Effector memory CD8-positive, alpha-beta T cell (primary cell): ENCODE results near the gene DOP1B.

Experiments
- ATAC-seq: fragments of 150-1000 bp; cut with Tn5 transposase; replicated peaks from 2 replicates; pipeline ENCODE4 v1.10.0; 2021; ENCODE audit warnings: mild to moderate bottlenecking, moderate library complexity
- DNase-seq, 3 experiments: peaks; one replicate each; pipeline ENCODE4 v3.0.0; 2021
- H3K27ac Mint-ChIP-seq, 2 donors: one replicate each; pipeline ENCODE4 v1.8.0; 2022; ENCODE audit warnings: mild to moderate bottlenecking in 2 of 2, mixed read lengths in 2 of 2, moderate library complexity in 2 of 2
- H3K27me3 Mint-ChIP-seq, 2 donors: one replicate each; pipeline ENCODE4 v1.8.0; 2022; ENCODE audit warnings: mixed read lengths in 2 of 2
- H3K36me3 Mint-ChIP-seq: one replicate; pipeline ENCODE4 v1.8.0; 2022; ENCODE audit warnings: mild to moderate bottlenecking, moderate library complexity, mixed read lengths; ENCODE audit not compliant: insufficient read depth
- H3K4me1 Mint-ChIP-seq, 2 donors: one replicate each; pipeline ENCODE4 v1.8.0; 2022; ENCODE audit warnings: low read depth in 2 of 2, mixed read lengths in 2 of 2
- H3K4me3 Mint-ChIP-seq, 2 donors: one replicate each; pipeline ENCODE4 v1.8.0; 2022; ENCODE audit warnings: mild to moderate bottlenecking in 2 of 2, mixed read lengths in 2 of 2, moderate library complexity in 2 of 2
- H3K9me3 Mint-ChIP-seq, 2 donors: one replicate each; pipeline ENCODE4 v1.8.0; 2022; ENCODE audit warnings: mixed read lengths in 2 of 2

Gene DOP1B

DNA sequence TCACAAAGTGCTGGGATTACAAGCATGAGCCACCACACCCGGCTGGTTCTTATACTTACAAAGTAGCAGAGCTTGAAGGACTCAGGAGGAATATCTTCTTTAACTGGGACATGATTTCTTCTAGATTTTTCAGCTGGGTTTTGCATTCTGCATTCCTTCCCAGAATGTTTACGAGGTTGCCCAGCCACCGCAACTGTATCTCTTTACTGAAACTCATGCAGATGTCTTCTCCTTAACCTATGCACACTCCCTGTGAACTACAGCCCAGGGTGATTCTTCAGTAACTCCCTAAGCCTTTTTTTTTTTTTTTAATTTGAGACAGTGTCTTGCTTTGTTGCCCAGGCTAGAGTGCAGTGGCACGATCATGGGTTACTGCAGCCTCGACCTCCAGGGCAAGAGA is 8.7 kb upstream of the DOP1B start:
- DNase-seq, result no peak
- H3K4me1 Mint-ChIP-seq, result peaks cover 7 to 8% of the 10 kb centered on the region in 2 donors
- H3K27ac Mint-ChIP-seq, result no peak overlapping the region
- no peaks in the 10 kb centered on the region for H3K27me3 Mint-ChIP-seq
- peaks cover 3% of the 10 kb centered on the region for H3K36me3 Mint-ChIP-seq
- H3K9me3 Mint-ChIP-seq, result no peaks in the 10 kb centered on the region
- H3K4me3 Mint-ChIP-seq, result no peak overlapping the region
- no peak for ATAC-seq

DNA sequence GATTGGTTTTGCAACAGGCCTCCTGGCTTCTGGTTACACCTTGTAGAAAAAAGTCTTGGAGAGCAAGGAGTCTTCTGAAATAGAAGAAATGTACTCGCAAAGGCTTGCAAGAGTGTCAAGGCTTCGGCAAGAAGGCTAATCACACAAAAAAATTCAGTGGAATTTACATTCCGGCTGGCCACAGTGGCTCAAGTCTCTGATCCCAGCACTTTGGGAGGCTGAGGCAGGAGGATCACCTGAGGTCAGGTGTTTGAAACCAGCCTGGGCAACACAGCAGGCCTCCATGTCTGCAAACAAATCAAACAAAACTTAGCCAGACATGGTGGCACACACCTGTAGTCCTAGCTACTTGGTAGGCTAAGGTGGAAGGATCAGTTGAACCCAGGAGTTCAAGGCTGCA is 7.7 kb upstream of the DOP1B start:
- DNase-seq (no peak), ATAC-seq (no peak)
- H3K36me3 Mint-ChIP-seq, result peaks cover 3% of the 10 kb centered on the region
- peaks cover 12 to 13% of the 10 kb centered on the region in 2 donors for H3K4me1 Mint-ChIP-seq
- no peak overlapping the region for H3K27ac Mint-ChIP-seq
- no peaks in the 10 kb centered on the region for H3K9me3 Mint-ChIP-seq
- H3K4me3 Mint-ChIP-seq, result no peak overlapping the region
- no peaks in the 10 kb centered on the region for H3K27me3 Mint-ChIP-seq

GRCh38 chr21:36149788-36150711 is 6.6 kb upstream of the DOP1B start:
- ATAC-seq (peak; percentile 23), DNase-seq (no peak)
- Mint-ChIP-seq H3K4me3 (no peak overlapping the region), H3K27ac (no peak overlapping the region), H3K27me3 (no peaks in the 10 kb centered on the region), H3K9me3 (no peaks in the 10 kb centered on the region), H3K36me3 (peaks cover 3% of the 10 kb centered on the region), H3K4me1 (peaks cover 12 to 13% of the 10 kb centered on the region in 2 donors)

DNA sequence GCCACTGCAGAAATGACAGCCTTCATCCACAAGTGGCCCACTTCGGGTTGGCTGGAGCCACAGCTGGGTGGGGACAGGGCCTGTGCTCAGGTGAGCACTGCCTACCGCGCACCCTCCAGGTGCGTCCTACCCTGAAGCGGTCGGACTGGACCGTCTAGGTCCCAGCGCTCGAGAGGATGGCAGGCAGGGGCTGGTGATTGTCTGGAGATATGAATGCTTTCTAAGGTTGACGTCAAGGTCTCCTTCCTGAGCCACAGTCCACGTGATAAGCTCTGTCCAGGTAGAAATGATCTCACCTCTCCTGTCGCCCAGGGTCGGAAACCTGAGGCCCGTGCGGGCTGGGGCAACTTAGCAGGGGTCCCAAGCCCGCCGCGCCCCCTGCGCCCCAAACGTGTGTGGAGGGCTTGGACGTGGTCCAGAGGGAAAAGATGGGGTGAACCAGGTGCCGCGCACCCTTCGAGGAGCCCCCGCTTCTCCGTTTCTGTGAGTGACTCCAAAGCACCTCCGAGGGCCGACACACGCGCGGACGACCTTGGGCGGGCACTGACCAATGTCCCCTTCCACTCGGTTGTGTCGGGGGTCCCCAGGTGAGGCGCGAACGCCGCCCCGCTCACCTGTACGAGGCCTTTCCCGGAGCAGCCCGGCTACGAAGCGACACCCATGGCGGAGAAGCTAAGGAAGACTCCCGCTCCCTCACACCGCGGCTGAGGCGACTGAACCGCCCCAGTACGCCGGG is 853 bp upstream of the DOP1B start:
- Mint-ChIP-seq H3K4me3 (peak overlapping the region; percentile 80), H3K4me1 (peaks cover 11 to 21% of the 10 kb centered on the region in 2 donors), H3K27me3 (no peaks in the 10 kb centered on the region), H3K36me3 (no peaks in the 10 kb centered on the region), H3K9me3 (no peaks in the 10 kb centered on the region), H3K27ac (peak overlapping the region; percentile 46 to 51)
- no peak for ATAC-seq
- DNase-seq, result no peak

- peak; percentile 100 for DNase-seq
- Mint-ChIP-seq H3K9me3 (no peaks in the 10 kb centered on the region), H3K27me3 (no peaks in the 10 kb centered on the region), H3K4me1 (peaks cover 11 to 21% of the 10 kb centered on the region in 2 donors), H3K27ac (peak overlapping the region; percentile 46 to 51), H3K4me3 (peak overlapping the region; percentile 80), H3K36me3 (no peaks in the 10 kb centered on the region)
- peak; percentile 84 for ATAC-seq
These were observed 247 bp upstream of the DOP1B start for GRCh38 chr21:36156339-36156814.

DNA sequence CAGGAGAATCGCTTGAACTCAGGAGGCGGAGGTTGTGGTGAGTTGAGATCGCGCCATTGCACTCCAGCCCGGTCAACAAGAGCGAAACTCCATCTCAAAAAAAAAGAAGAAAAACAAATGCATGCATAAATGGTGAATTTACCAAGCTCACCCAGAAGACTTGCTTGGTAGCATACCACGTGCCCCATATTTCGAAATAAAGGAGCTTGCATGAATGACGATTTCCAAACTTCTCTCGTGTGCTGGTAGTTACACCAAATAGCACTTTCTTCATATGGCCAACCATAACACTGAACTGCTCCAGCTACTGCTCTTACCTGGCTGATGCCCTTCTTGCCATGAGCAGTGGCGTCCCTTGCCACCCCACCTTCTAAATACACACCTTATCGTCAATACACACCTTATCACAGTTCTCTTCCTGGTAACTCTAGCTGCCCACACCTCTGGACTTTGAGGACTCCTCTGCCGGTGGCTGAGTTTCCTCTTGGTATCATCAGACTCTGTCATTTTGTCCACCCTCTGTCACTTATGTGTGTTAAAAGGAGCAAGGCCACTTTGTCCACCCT is 2.8 kb downstream of the DOP1B start:
- H3K27me3 Mint-ChIP-seq, result no peaks in the 10 kb centered on the region
- H3K36me3 Mint-ChIP-seq, result no peaks in the 10 kb centered on the region
- DNase-seq, result no peak
- ATAC-seq, result no peak
- peaks cover 6 to 30% of the 10 kb centered on the region in 2 donors for H3K4me1 Mint-ChIP-seq
- H3K4me3 Mint-ChIP-seq, result no peak overlapping the region
- H3K27ac Mint-ChIP-seq, result no peak overlapping the region
- H3K9me3 Mint-ChIP-seq, result no peaks in the 10 kb centered on the region

DNA sequence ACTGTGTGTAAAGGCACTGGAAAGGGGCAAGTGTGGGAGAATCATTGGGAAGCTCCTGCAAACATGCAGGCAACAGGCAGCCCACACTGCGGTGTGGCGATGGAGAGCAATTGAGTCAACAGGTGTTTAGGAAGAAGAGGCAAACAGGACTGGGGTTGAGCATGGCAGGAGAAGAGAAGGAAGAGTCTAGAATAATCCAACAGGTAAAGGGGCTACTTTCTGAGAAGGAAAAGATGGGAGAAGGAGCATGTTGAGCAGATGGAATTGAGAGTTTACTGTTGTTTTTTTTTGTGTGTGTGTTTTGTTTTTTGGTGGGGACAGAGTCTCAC is 4.2 kb downstream of the DOP1B start:
- peaks cover 6 to 28% of the 10 kb centered on the region in 2 donors for H3K4me1 Mint-ChIP-seq
- DNase-seq, result no peak
- no peak overlapping the region for H3K4me3 Mint-ChIP-seq
- H3K27me3 Mint-ChIP-seq, result no peaks in the 10 kb centered on the region
- peaks cover 7% of the 10 kb centered on the region for H3K36me3 Mint-ChIP-seq
- H3K9me3 Mint-ChIP-seq, result no peaks in the 10 kb centered on the region
- no peak for ATAC-seq
- H3K27ac Mint-ChIP-seq, result no peak overlapping the region

- no peak for DNase-seq
- Mint-ChIP-seq H3K36me3 (peaks cover 12% of the 10 kb centered on the region), H3K9me3 (no peaks in the 10 kb centered on the region), H3K4me3 (no peak overlapping the region), H3K27ac (peak overlapping the region; percentile 35 to 89), H3K27me3 (no peaks in the 10 kb centered on the region), H3K4me1 (peaks cover 6 to 27% of the 10 kb centered on the region in 2 donors)
- ATAC-seq, result no peak
These were observed 6.0 kb downstream of the DOP1B start for GRCh38 chr21:36162631-36163030.

- Mint-ChIP-seq H3K4me1 (peaks cover 0 to 21% of the 10 kb centered on the region in 2 donors), H3K36me3 (peaks cover 23% of the 10 kb centered on the region), H3K27me3 (no peaks in the 10 kb centered on the region), H3K4me3 (no peak overlapping the region), H3K9me3 (no peaks in the 10 kb centered on the region), H3K27ac (peak overlapping the region; percentile 2 to 5)
- DNase-seq, result no peak
- ATAC-seq, result no peak
These were observed 7.4 kb downstream of the DOP1B start for GRCh38 chr21:36163750-36164741.

DNA sequence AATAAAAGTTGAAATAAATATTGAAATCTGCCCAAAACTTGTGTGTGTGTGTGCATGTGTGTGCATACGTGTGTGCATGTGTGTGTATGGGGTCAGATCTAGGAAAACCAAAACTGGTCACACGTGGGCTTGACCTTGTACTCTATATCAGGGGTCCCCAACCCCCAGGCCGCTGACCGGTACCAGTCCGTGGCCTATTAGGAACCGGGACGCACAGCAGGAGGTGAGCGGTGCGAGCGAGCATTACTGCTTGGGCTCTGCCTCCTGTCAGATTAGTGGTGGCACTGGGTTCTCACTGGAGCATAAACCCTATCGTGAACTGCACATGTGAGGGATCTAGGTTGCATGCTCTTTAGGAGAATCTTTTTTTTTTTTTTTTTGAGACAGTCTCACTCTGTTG is 8.7 kb downstream of the DOP1B start:
- Mint-ChIP-seq H3K4me1 (peaks cover 0 to 20% of the 10 kb centered on the region in 2 donors), H3K9me3 (no peaks in the 10 kb centered on the region), H3K27ac (no peak overlapping the region), H3K27me3 (no peaks in the 10 kb centered on the region), H3K36me3 (peaks cover 26% of the 10 kb centered on the region), H3K4me3 (no peak overlapping the region)
- DNase-seq (no peak), ATAC-seq (no peak)

GRCh38 chr21:36166705-36167104 is 10.1 kb downstream of the DOP1B start:
- H3K4me3 Mint-ChIP-seq, result no peak overlapping the region
- H3K4me1 Mint-ChIP-seq, result peaks cover 3 to 21% of the 10 kb centered on the region in 2 donors
- H3K27me3 Mint-ChIP-seq, result no peaks in the 10 kb centered on the region
- H3K27ac Mint-ChIP-seq, result peak overlapping the region in 1 of 2 donors; percentile 79
- ATAC-seq (no peak), DNase-seq (no peak)
- no peaks in the 10 kb centered on the region for H3K9me3 Mint-ChIP-seq
- peaks cover 26% of the 10 kb centered on the region for H3K36me3 Mint-ChIP-seq

DNA sequence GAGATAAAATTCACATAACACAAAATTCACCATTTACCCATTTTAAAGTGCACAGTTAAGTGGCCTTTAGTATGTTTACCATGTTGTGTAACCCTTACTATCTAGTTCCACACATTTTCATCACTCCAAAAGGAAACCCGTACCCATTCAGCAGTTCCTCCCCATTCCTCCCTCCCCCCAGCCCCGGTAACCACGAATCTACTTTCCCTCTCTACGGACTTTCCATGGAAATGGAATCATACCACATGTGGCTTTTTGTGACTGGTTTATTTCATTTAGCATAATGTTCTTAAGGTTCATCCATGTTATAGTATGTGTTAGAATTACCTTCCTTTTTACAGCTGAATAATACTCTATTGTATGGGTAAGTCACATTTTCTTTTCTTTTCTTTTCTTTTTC is 10.9 kb downstream of the DOP1B start:
- Mint-ChIP-seq H3K9me3 (no peaks in the 10 kb centered on the region), H3K27ac (no peak overlapping the region), H3K4me3 (no peak overlapping the region), H3K36me3 (peaks cover 26% of the 10 kb centered on the region), H3K4me1 (peaks cover 3 to 22% of the 10 kb centered on the region in 2 donors), H3K27me3 (no peaks in the 10 kb centered on the region)
- ATAC-seq, result no peak
- DNase-seq, result no peak
